Neural cell (in vitro differentiated cells): ENCODE data around the gene AFMID. TPM values are rescaled to one million over a fixed set of nuclear protein-coding genes. Genes with fewer than 3 reads are reported as not detected.

Source experiments
- H2AFZ ChIP-seq: fragments of 200-600, 300-800 bp; sonication (generic), shearing (Covaris generic); 2 replicates; pipeline ENCODE4 v1.6.0; 2014; ENCODE audit warnings: low read depth, mild to moderate bottlenecking, antibody characterized with exemption, low read length, moderate library complexity
- H3F3A ChIP-seq: fragments of 200-600 bp; shearing (Covaris generic); 2 replicates; pipeline ENCODE4 v1.6.1; 2016; ENCODE audit warnings: mild to moderate bottlenecking, moderate library complexity, mixed read lengths, antibody characterized with exemption, low read length; ENCODE audit not compliant: insufficient read depth, poor library complexity, severe bottlenecking
- H3K27ac ChIP-seq: fragments of 200-600, 300-800 bp; sonication (generic), shearing (Covaris generic); 2 replicates; pipeline ENCODE4 v1.5.1; 2014; ENCODE audit warnings: mild to moderate bottlenecking, low read length, moderate library complexity
- H3K27me3 ChIP-seq: fragments of 300-800, 200-600 bp; sonication (generic), shearing (Covaris generic); 2 replicates; pipeline ENCODE4 v1.6.0; 2014; ENCODE audit warnings: mild to moderate bottlenecking, low read depth, low read length, moderate library complexity; ENCODE audit not compliant: insufficient read depth
- H3K36me3 ChIP-seq: fragments of 300-800, 200-600 bp; sonication (generic), shearing (Covaris generic); 2 replicates; pipeline ENCODE4 v1.5.1; 2014; ENCODE audit warnings: mild to moderate bottlenecking, antibody characterized with exemption, low read length, moderate library complexity; ENCODE audit not compliant: insufficient read depth
- H3K4me2 ChIP-seq: fragments of 300-800, 200-600 bp; sonication (generic), shearing (Covaris generic); 2 replicates; pipeline ENCODE4 v1.6.0; 2014; ENCODE audit warnings: mild to moderate bottlenecking, low read length
- H3K4me3 ChIP-seq: fragments of 300-800, 200-600 bp; sonication (generic), shearing (Covaris generic); 2 replicates; pipeline ENCODE4 v1.5.1; 2014; ENCODE audit warnings: mild to moderate bottlenecking, low read length, moderate library complexity
- H3K79me2 ChIP-seq: fragments of 200-600 bp; shearing (Covaris generic); replicated peaks from 2 replicates; pipeline ENCODE4 v1.6.0; 2014; ENCODE audit warnings: mild to moderate bottlenecking, low read length, moderate library complexity; ENCODE audit not compliant: insufficient read depth
- H3K9ac ChIP-seq: fragments of 300-800, 200-600 bp; sonication (generic), shearing (Covaris generic); 2 replicates; pipeline ENCODE4 v1.6.1; 2016; ENCODE audit warnings: mild to moderate bottlenecking, low read length, mixed read lengths
- H3K9me2 ChIP-seq: fragments of 200-600 bp; shearing (Covaris generic); 2 replicates; pipeline ENCODE4 v1.6.1; 2016; ENCODE audit warnings: mild to moderate bottlenecking, low read length, mixed read lengths; ENCODE audit not compliant: insufficient read depth
- H3K9me3 ChIP-seq: fragments of 200-600, 300-800 bp; sonication (generic), shearing (Covaris generic); 2 replicates; pipeline ENCODE4 v1.6.1; 2016; ENCODE audit warnings: mild to moderate bottlenecking, mixed run types, low read length, moderate library complexity, mixed read lengths
- H4K20me1 ChIP-seq: fragments of 200-600 bp; shearing (Covaris generic); 2 replicates; pipeline ENCODE4 v1.6.1; 2016; ENCODE audit warnings: mild to moderate bottlenecking, mixed run types; ENCODE audit not compliant: insufficient read depth
- EP300 ChIP-seq: fragments of 450-650 bp; conservative IDR thresholded peaks from 2 replicates; pipeline ENCODE4 v1.6.1; 2014; ENCODE audit warnings: antibody characterized with exemption, mild to moderate bottlenecking, moderate library complexity; ENCODE audit not compliant: poor library complexity, severe bottlenecking
- EZH2 ChIP-seq: fragments of 200-600, 300-800 bp; shearing (Covaris generic), sonication (generic); IDR thresholded peaks from 2 replicates; pipeline ENCODE4 v1.6.1; 2014; ENCODE audit warnings: antibody characterized with exemption, low read length, borderline replicate concordance, mild to moderate bottlenecking; ENCODE audit not compliant: insufficient read depth, poor library complexity, severe bottlenecking
- MXI1 ChIP-seq: fragments of 450-650 bp; conservative IDR thresholded peaks from 2 replicates; pipeline ENCODE4 v1.6.1; 2014; ENCODE audit warnings: antibody characterized with exemption, mild to moderate bottlenecking; ENCODE audit not compliant: poor library complexity, severe bottlenecking
- POLR2AphosphoS5 ChIP-seq: IDR thresholded peaks from 2 replicates; pipeline ENCODE4 v1.6.1; 2012
- RAD21 ChIP-seq: fragments of 450-650 bp; conservative IDR thresholded peaks from 2 replicates; pipeline ENCODE4 v1.6.1; 2014; ENCODE audit warnings: antibody characterized with exemption, mild to moderate bottlenecking, moderate library complexity
- REST ChIP-seq: IDR thresholded peaks from 2 replicates; pipeline ENCODE4 v1.6.1; 2012; ENCODE audit warnings: borderline replicate concordance
- SMC3 ChIP-seq: fragments of 450-650 bp; conservative IDR thresholded peaks from 2 replicates; pipeline ENCODE4 v1.6.1; 2014; ENCODE audit warnings: antibody characterized with exemption, mild to moderate bottlenecking, moderate library complexity; ENCODE audit not compliant: poor library complexity
- TAF1 ChIP-seq: IDR thresholded peaks from 2 replicates; pipeline ENCODE4 v1.6.1; 2012; ENCODE audit warnings: low read depth
- polyA plus RNA-seq: library from polyadenylated mRNA; depleted of rRNA; stranded (reverse); fragments of >200 nt; gene quantifications from 2 replicates; pipeline ENCODE4 v1.2.3, GENCODE V29; 2014
- TF ChIP-seq, protein P1 (sequence below): fragments of 450-650 bp; IDR thresholded peaks from 2 replicates; pipeline ENCODE4 v1.5.1; 2014; ENCODE audit warnings: antibody characterized with exemption, mild to moderate bottlenecking, moderate library complexity; ENCODE audit not compliant: poor library complexity, severe bottlenecking

Gene AFMID
- polyA plus RNA-seq, 1 donor from 2014 or later: 15.8 TPM

- Histone ChIP-seq H3K36me3 (no peaks in the 10 kb centered on the region), H2AFZ (no peak overlapping the region), H3K4me2 (no peak overlapping the region), H3K79me2 (no peaks in the 10 kb centered on the region), H3K4me3 (no peak overlapping the region), H3K9ac (no peak overlapping the region), H3K9me2 (no peaks in the 10 kb centered on the region), H3K27ac (no peak overlapping the region), H3K27me3 (no peaks in the 10 kb centered on the region), H4K20me1 (no peaks in the 10 kb centered on the region), H3K9me3 (no peaks in the 10 kb centered on the region), H3F3A (no peaks in the 10 kb centered on the region)
- TF ChIP-seq RAD21 (no peak), MXI1 (no peak)
Measured at GRCh38 chr17:78146881-78147280, 40.3 kb upstream of the AFMID start.

- Histone ChIP-seq H3K9me3 (no peaks in the 10 kb centered on the region), H3K9me2 (no peaks in the 10 kb centered on the region), H3K27me3 (no peaks in the 10 kb centered on the region), H3K4me3 (no peak overlapping the region), H3K27ac (no peak overlapping the region), H3K9ac (no peak overlapping the region), H3K79me2 (no peaks in the 10 kb centered on the region), H3K4me2 (no peak overlapping the region), H3F3A (no peaks in the 10 kb centered on the region), H2AFZ (no peak overlapping the region), H4K20me1 (no peaks in the 10 kb centered on the region), H3K36me3 (no peaks in the 10 kb centered on the region)
- TF ChIP-seq REST (no peak), EZH2 (no peak), MXI1 (no peak), TAF1 (no peak), RAD21 (no peak), EP300 (no peak), SMC3 (no peak), POLR2AphosphoS5 (no peak)
- TF ChIP-seq, protein P1, sequence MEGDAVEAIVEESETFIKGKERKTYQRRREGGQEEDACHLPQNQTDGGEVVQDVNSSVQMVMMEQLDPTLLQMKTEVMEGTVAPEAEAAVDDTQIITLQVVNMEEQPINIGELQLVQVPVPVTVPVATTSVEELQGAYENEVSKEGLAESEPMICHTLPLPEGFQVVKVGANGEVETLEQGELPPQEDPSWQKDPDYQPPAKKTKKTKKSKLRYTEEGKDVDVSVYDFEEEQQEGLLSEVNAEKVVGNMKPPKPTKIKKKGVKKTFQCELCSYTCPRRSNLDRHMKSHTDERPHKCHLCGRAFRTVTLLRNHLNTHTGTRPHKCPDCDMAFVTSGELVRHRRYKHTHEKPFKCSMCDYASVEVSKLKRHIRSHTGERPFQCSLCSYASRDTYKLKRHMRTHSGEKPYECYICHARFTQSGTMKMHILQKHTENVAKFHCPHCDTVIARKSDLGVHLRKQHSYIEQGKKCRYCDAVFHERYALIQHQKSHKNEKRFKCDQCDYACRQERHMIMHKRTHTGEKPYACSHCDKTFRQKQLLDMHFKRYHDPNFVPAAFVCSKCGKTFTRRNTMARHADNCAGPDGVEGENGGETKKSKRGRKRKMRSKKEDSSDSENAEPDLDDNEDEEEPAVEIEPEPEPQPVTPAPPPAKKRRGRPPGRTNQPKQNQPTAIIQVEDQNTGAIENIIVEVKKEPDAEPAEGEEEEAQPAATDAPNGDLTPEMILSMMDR: no peak
Measured at GRCh38 chr17:78147315-78147998, 39.7 kb upstream of the AFMID start.
